HUES64 (cell line): ENCODE data around the gene C2.

Experiments
- H3K27ac ChIP-seq: 2 replicates; pipeline ENCODE4 v1.7.0; 2013; ENCODE audit warnings: low read depth, low read length, inconsistent platforms
- H3K27me3 ChIP-seq: 2 replicates; pipeline ENCODE4 v1.6.1; 2013; ENCODE audit warnings: mild to moderate bottlenecking, low read length; ENCODE audit not compliant: insufficient read depth
- H3K36me3 ChIP-seq: 2 replicates; pipeline ENCODE4 v1.6.1; 2013; ENCODE audit warnings: mild to moderate bottlenecking, low read length; ENCODE audit not compliant: insufficient read depth
- H3K4me1 ChIP-seq: 2 replicates; pipeline ENCODE4 v1.6.1; 2013; ENCODE audit warnings: mild to moderate bottlenecking, low read length, moderate library complexity; ENCODE audit not compliant: insufficient read depth
- H3K4me3 ChIP-seq: 2 replicates; pipeline ENCODE4 v1.5.1; 2013; ENCODE audit warnings: mild to moderate bottlenecking, low read length, moderate library complexity
- H3K9ac ChIP-seq: 2 replicates; pipeline ENCODE4 v1.6.1; 2013; ENCODE audit warnings: mild to moderate bottlenecking, low read depth, low read length
- H3K9me3 ChIP-seq: 2 replicates; pipeline ENCODE4 v1.6.1; 2013; ENCODE audit warnings: low read depth, low read length; ENCODE audit not compliant: insufficient read depth
- WGBS: fragments of 150-250, 120-280 bp; methylation state at CpG from one replicate; pipeline ENCODE4 v1.1.7; 2013; ENCODE audit warnings: missing lambda C conversion rate; 5-methylcytosine and 5-hydroxymethylcytosine counted together

C2 gene

DNA sequence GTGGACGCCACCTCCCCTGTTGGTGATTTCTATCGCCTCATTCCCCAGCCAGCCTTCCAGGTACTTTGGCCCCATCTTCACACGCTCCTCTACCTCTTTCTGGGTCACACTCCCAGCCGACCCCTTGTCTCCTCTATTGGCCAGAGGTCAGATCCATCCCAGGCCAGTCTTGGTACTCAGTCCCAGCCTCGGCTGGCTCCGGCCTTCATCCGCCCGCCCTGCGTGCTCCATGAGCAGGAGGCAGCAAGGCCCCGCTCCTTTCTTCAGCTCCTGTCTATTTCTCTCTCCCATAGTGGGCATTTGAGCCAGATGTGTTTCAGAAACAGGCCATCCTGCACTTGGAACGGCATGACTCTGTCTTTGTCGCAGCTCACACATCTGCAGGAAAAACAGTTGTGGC lies 34.1 kb downstream of the C2 start:
- 90% methylated on average over 12 of the region's 12 CpGs for WGBS
- no peaks in the 10 kb centered on the region for H3K27me3 ChIP-seq
- peaks cover 74% of the 10 kb centered on the region for H3K36me3 ChIP-seq
- no peak overlapping the region for H3K4me3 ChIP-seq
- no peak overlapping the region for H3K9ac ChIP-seq
- H3K27ac ChIP-seq: no peak overlapping the region
- H3K9me3 ChIP-seq: no peaks in the 10 kb centered on the region
- 0 out of 2 replicates have a peak, but pooled peaks cover 4% of the 10 kb centered on the region for H3K4me1 ChIP-seq

DNA sequence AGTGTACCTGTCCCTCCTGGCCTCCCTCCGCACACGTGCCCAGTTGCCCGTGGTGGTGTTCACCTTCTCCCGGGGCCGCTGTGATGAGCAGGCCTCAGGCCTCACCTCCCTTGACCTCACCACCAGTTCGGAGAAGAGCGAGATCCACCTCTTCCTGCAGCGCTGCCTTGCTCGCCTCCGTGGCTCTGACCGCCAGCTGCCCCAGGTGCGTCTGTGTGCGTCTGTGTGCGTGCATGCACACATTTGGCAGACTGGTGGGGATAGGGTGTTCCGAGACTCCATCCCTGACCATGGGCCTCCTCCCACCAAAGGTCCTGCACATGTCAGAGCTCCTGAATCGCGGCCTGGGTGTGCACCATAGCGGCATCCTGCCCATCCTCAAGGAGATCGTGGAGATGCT lies 36.4 kb downstream of the C2 start:
- WGBS: 97% methylated on average over 19 of the region's 19 CpGs
- Histone ChIP-seq H3K9me3 (no peaks in the 10 kb centered on the region), H3K36me3 (peaks cover 87% of the 10 kb centered on the region), H3K4me1 (no peaks in the 10 kb centered on the region), H3K4me3 (no peak overlapping the region), H3K9ac (no peak overlapping the region), H3K27ac (no peak overlapping the region), H3K27me3 (no peaks in the 10 kb centered on the region)

DNA sequence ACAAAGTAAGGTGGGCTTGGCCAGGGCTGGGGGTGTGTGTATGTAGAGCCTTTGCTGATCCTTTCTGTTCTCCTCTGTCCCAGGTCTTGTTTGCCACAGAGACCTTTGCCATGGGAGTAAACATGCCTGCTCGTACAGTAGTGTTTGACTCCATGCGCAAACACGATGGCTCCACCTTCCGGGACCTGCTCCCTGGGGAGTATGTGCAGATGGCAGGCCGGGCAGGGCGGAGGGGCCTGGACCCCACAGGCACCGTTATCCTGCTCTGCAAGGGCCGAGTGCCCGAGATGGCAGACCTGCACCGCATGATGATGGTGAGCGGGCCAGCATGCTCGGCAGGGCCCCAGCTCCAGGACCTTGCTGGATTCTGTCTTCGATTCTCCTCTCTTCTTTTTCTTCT lies 38.2 kb downstream of the C2 start:
- WGBS: 95% methylated on average over 13 of the region's 13 CpGs
- Histone ChIP-seq H3K36me3 (peaks cover 95% of the 10 kb centered on the region), H3K4me3 (no peak overlapping the region), H3K4me1 (no peaks in the 10 kb centered on the region), H3K27me3 (no peaks in the 10 kb centered on the region), H3K9ac (no peak overlapping the region), H3K27ac (no peak overlapping the region), H3K9me3 (no peaks in the 10 kb centered on the region)

DNA sequence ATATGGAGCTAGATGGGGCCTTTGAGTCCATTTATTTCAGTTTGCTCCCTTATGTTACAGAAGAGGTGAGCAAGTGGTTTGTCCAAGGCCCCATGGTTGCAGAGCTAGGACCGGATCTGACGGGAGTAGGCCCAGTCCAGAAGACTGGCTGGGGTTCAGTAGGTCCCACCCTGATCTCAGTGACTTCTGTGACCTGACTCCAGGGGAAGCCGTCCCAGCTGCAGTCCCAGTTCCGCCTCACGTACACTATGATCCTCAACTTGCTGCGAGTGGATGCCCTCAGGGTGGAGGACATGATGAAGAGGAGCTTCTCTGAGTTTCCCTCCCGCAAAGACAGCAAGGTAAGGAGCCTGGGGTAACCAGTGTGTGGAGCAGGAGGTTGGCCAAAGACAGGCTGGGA lies 39.0 kb downstream of the C2 start:
- 94% methylated on average over 7 of the region's 7 CpGs for WGBS
- Histone ChIP-seq H3K4me1 (0 out of 2 replicates have a peak, but pooled peaks cover 3% of the 10 kb centered on the region), H3K9me3 (no peaks in the 10 kb centered on the region), H3K9ac (no peak overlapping the region), H3K27ac (no peak overlapping the region), H3K27me3 (no peaks in the 10 kb centered on the region), H3K4me3 (no peak overlapping the region), H3K36me3 (peaks cover 87% of the 10 kb centered on the region)

DNA sequence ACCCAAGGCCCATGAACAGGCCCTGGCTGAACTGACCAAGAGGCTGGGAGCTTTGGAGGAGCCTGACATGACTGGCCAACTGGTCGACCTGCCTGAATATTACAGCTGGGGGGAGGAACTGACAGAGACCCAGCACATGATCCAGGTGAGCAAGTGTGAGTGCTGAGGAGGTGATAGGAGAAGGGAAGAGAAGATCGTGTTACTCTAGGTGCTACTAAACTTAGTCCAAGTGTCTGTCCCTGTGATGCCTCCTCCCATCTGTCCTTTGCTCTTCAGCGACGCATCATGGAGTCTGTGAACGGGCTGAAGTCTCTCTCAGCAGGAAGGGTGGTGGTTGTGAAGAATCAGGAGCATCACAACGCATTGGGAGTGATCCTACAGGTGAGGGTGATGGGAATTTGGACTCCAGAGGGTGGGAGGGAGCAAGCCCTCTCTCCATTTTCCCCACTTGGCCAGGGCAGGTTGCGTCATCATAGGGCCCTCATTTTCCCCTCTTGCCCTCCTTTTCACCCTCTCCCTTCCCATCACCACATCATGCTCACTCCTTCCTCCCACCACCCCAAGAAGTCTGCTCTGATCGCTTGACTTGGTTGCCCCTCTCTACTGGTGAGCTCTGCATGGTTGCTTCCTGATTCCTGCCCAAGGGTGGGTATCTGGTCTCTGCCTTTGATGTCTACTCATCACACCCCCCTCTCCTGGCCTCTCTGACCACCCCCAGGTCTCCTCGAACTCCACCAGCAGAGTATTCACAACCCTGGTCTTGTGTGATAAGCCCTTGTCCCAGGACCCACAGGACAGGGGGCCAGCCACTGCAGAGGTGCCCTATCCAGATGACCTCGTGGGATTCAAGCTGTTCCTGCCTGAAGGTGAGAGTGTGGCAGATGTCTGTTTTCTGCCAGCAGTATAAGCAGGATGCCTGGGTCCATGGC lies 39.7 kb downstream of the C2 start:
- Histone ChIP-seq H3K27ac (no peak overlapping the region), H3K9ac (no peak overlapping the region), H3K27me3 (no peaks in the 10 kb centered on the region), H3K9me3 (no peaks in the 10 kb centered on the region), H3K36me3 (peaks cover 80% of the 10 kb centered on the region), H3K4me1 (0 out of 2 replicates have a peak, but pooled peaks cover 3% of the 10 kb centered on the region), H3K4me3 (no peak overlapping the region)
- WGBS: 91% methylated on average over 10 of the region's 10 CpGs

DNA sequence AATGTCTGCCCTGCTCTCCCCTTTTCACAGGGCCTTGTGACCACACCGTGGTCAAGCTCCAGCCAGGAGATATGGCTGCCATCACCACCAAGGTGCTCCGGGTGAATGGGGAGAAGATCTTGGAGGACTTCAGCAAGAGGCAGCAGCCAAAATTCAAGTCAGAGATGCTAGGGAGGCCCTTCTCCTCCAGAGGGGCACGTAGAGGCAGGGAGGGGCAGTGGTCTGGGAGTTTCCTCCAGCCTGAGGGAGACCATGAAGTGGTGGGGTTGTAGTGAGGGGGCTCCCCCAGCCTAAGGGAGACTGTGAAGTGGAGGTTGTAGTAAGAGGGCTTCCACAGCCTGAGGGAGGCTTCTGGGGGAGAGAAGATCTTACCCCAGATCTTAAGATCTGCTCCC lies 40.4 kb downstream of the C2 start:
- Histone ChIP-seq H3K27me3 (no peaks in the 10 kb centered on the region), H3K27ac (no peak overlapping the region), H3K4me3 (no peak overlapping the region), H3K36me3 (peaks cover 73% of the 10 kb centered on the region), H3K4me1 (peaks cover 4% of the 10 kb centered on the region; the same call in 1 of the 2 replicates), H3K9me3 (no peaks in the 10 kb centered on the region), H3K9ac (no peak overlapping the region)
- 93% methylated on average over 3 of the region's 3 CpGs for WGBS

DNA sequence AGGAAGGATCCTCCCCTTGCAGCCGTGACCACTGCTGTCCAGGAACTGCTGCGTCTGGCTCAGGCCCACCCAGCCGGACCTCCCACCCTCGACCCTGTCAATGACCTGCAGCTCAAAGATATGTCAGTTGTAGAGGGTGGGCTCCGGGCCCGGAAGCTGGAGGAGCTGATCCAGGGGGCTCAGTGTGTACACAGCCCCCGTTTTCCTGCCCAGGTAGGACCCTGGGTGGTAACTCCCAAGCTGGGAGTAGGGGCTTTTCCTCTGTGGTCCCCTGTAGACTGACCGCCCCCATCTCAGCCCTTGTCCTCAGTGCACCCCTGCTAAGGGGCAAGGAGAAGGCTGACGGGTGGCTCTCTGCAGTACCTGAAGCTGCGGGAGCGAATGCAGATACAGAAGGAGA lies 40.8 kb downstream of the C2 start:
- Histone ChIP-seq H3K36me3 (peaks cover 69% of the 10 kb centered on the region), H3K4me3 (no peak overlapping the region), H3K27ac (no peak overlapping the region), H3K9me3 (no peaks in the 10 kb centered on the region), H3K27me3 (no peaks in the 10 kb centered on the region), H3K4me1 (peaks cover 8% of the 10 kb centered on the region; the same call in 1 of the 2 replicates), H3K9ac (no peak overlapping the region)
- WGBS: 92% methylated on average over 11 of the region's 11 CpGs

DNA sequence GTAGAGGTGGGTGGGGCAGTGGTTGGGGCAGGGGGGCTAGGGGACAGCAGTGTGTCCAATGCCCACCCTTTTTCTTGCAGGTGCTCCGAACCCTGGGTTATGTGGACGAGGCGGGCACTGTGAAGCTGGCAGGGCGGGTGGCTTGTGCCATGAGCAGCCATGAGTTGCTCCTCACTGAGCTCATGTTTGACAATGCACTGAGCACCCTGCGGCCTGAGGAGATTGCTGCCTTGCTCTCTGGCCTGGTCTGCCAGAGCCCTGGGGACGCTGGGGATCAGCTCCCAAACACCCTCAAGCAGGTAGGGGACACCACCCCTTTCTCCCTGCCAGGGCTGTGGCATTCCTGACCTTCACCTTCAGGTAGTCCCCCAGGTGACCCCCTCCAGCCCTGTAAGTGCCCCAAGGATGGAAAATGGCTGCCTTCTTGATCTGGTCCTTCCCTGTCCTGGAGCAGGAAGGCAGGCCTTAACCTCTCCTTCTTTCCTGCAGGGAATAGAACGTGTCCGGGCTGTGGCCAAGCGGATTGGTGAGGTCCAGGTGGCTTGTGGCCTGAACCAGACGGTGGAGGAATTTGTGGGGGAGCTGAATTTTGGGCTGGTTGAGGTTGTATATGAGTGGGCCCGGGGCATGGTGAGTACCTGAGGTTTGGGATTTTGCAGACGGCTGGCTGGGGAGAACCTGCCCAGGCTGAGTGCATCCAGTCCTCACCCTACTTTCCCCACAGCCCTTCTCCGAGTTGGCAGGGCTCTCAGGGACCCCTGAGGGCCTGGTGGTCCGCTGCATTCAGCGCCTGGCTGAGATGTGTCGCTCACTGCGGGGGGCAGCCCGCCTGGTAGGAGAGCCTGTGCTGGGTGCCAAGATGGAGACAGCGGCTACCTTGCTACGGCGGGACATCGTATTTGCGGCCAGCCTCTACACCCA lies 41.5 kb downstream of the C2 start:
- H3K4me3 ChIP-seq: no peak overlapping the region
- H3K4me1 ChIP-seq: peaks cover 10% of the 10 kb centered on the region; the same call in 1 of the 2 replicates
- whole genome bisulfite sequencing: 94% methylated on average over 23 of the region's 23 CpGs
- no peaks in the 10 kb centered on the region for H3K27me3 ChIP-seq
- no peaks in the 10 kb centered on the region for H3K9me3 ChIP-seq
- H3K36me3 ChIP-seq: peaks cover 62% of the 10 kb centered on the region
- H3K9ac ChIP-seq: no peak overlapping the region
- no peak overlapping the region for H3K27ac ChIP-seq

DNA sequence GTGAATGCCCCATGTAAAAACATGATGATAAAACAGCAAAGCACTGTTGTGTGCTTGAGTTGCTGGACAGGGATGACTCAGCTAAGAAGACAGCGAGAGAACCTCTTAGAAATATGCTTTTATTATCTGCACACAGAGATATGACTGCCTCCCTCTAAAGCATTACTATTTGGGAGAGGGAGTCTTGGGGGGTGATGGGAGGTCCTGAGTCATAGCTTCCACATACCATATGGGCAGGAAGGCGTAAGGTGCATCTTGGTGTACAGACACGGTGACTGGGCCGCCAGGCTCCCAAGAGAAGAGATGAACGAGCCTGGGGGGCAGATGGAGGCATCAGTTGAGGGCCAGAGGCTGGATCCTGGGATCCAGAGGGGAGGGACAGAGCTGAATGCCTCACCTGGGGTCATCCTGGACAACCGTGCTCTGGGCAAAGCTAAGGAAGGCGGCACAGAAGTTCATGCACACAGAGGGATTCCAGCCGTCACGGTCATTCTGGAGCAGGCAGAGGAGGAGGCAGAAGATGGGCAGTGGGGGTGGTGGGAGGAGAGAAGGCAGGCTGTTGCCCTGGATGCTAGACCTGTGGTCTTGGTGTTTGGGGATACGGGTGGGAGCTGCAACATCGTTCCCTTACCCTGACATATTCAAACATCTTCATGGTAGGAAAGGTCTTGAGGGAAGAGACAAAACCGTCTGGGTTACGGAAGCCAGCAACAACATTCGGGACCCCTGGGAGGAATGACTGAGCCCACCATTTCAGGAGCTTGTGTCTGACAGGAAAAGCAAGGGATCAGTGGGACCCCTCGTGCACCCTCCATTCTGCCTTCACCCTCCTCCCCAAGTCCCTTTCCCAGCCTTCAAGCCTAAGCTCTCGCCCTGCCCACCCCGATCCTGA lies 42.4 kb downstream of the C2 start:
- peaks cover 57% of the 10 kb centered on the region for H3K36me3 ChIP-seq

DNA sequence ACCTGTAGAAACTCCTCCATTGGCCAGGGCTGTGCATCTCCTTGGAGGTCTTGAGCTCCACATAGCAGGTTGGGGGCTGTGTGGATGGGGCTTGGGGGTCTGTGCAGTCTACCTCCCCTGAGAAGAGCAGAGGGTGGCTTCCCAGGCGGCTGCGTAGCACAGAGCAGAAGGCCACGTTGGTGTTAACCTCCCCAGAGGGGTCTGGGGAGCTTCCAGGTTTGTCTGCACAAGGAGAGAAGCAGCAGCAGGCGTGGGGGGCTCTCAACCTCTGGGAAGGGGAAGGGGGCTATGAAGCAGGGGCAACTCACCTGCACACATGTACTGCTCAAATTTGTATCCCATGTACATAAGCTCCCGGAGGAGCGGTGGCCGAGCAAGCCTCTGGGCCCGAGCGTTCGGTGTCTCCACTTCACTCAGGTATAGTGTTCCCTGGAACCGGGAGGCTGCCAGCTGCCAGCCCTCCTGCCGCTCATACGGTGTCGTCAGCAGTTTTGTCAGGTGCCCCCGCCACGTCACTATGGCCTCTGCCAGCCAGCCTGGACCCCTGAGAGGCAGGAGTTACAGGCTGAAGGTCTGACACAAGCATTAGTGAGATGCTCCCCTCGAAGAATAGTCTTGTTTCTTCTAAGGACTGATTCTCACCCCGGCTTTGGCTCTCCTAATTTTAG lies 43.2 kb downstream of the C2 start:
- Histone ChIP-seq H3K4me3 (peak overlapping the region; percentile 90), H3K27ac (peak overlapping the region; percentile 98; the same call in 1 of the 2 replicates), H3K27me3 (no peaks in the 10 kb centered on the region), H3K4me1 (peaks cover 10% of the 10 kb centered on the region; the same call in 1 of the 2 replicates), H3K9me3 (no peaks in the 10 kb centered on the region), H3K36me3 (peaks cover 49% of the 10 kb centered on the region), H3K9ac (peak overlapping the region; percentile 77; the same call in 1 of the 2 replicates)
- 90% methylated on average over 18 of the region's 18 CpGs for WGBS

More for the DNA sequence above, 42.4 kb downstream of the C2 start:
- no peaks in the 10 kb centered on the region for H3K9me3 ChIP-seq
- 91% methylated on average over 15 of the region's 17 CpGs for WGBS
- H3K27me3 ChIP-seq: no peaks in the 10 kb centered on the region
- H3K9ac ChIP-seq: no peak overlapping the region
- H3K27ac ChIP-seq: no peak overlapping the region
- peaks cover 10% of the 10 kb centered on the region; the same call in 1 of the 2 replicates for H3K4me1 ChIP-seq
- no peak overlapping the region for H3K4me3 ChIP-seq
